Uterus (tissue), 4 donors: ENCODE results near the gene ADORA2B. TPM values are rescaled to one million over a fixed set of nuclear protein-coding genes. Genes with fewer than 3 reads are reported as not detected.
A peak's percentile ranks its signal among the peaks of the same experiment; 100 is the strongest.

Experiments used
- DNase-seq, 2 donors: peaks; one replicate each; pipeline ENCODE4 v3.0.0-alpha.2; 2019 to 2020
- H3K27ac ChIP-seq, 2 donors: fragments of 200-600 bp; sonication (generic); 1 replicate in 1 of 2; 2 replicates in 1 of 2; pipeline ENCODE4 v1.5.1; 2016 to 2018
- H3K27me3 ChIP-seq, 2 donors: fragments of 200-600 bp; sonication (generic); one replicate each; pipeline ENCODE4 v1.5.1; 2018 to 2019; ENCODE audit warnings: control low read depth in 1 of 2
- H3K36me3 ChIP-seq, 2 donors: fragments of 200-600 bp; sonication (generic); one replicate each; pipeline ENCODE4 v1.5.1; 2019; ENCODE audit warnings: control low read depth in 1 of 2
- H3K4me1 ChIP-seq, 2 donors: fragments of 200-600 bp; sonication (generic); one replicate each; pipeline ENCODE4 v1.5.1; 2018 to 2019; ENCODE audit warnings: control low read depth in 1 of 2
- H3K4me3 ChIP-seq, 2 donors: fragments of 200-600 bp; sonication (generic); 1 replicate in 1 of 2; 2 replicates in 1 of 2; pipeline ENCODE4 v1.5.1; 2018 to 2019; ENCODE audit warnings: mild to moderate bottlenecking in 1 of 2
- H3K9me3 ChIP-seq, 2 donors: fragments of 200-600 bp; sonication (generic); one replicate each; pipeline ENCODE4 v1.5.1; 2019; ENCODE audit warnings: control low read depth in 1 of 2
- POLR2A ChIP-seq, 2 donors: fragments of 450-650 bp; IDR thresholded peaks; one replicate each; pipeline ENCODE4 v1.6.1; 2016; ENCODE audit warnings: antibody characterized with exemption in 2 of 2, mild to moderate bottlenecking in 1 of 2, moderate library complexity in 1 of 2
- intact Hi-C: fragments of 100-400 bp; cut with DNase I; formaldehyde crosslinking; loops from one replicate; pipeline ENCODE4 v1.15.1; 2023; ENCODE audit warnings: low total_unique reads
- total RNA-seq, 4 donors: library from RNA; depleted of rRNA in 3 of 4; stranded (reverse); fragments of >200 nt in 3 of 4; gene quantifications; one replicate each; pipeline versions ENCODE4 v1.1.0 to v1.2.4, GENCODE V29; 2014 to 2023
- TF ChIP-seq, protein P1 (sequence below), 4 experiments: fragments of 200-600 bp in 2 of 4; fragments of 450-650 bp in 2 of 4; sonication (generic) in 2 of 4; IDR thresholded peaks; one replicate each; pipeline ENCODE4 v1.5.1; 2016 to 2019; ENCODE audit warnings: antibody characterized with exemption in 4 of 4, mild to moderate bottlenecking in 2 of 4, moderate library complexity in 1 of 4
- donor health status: DM: yes; HTN: yes; CAD: no.

Gene ADORA2B
- total RNA-seq, 4 donors from 2014 or later, result 2.1 to 2.7 TPM; not detected in 2

DNA sequence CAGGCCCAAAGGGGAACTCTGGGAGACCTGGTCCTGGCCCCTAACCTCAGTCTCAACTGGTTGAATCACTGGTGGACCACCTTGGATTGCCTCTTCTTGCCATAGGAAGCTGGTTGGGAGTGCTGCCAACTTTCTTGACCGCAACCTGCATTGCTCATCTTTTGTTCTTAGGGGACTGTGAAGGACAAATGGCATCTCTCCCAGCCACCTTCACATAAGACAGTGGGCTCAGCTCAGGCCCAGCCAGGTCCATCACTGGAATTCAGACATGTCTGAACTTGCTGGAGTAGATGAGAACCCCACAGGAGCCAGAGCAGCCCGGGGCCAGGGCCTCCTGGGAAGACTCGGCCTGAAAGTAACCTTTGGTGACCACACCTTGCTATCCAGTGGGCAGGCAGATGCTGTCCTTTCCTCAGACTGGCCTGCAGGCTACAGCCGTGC lies 18.8 kb downstream of the ADORA2B start:
- DNase-seq, result no peak
- Histone ChIP-seq H3K9me3 (no peaks in the 10 kb centered on the region), H3K4me3 (no peak overlapping the region), H3K4me1 (no peaks in the 10 kb centered on the region), H3K36me3 (no peaks in the 10 kb centered on the region), H3K27me3 (no peaks in the 10 kb centered on the region), H3K27ac (no peak overlapping the region)
- TF ChIP-seq, protein P1, sequence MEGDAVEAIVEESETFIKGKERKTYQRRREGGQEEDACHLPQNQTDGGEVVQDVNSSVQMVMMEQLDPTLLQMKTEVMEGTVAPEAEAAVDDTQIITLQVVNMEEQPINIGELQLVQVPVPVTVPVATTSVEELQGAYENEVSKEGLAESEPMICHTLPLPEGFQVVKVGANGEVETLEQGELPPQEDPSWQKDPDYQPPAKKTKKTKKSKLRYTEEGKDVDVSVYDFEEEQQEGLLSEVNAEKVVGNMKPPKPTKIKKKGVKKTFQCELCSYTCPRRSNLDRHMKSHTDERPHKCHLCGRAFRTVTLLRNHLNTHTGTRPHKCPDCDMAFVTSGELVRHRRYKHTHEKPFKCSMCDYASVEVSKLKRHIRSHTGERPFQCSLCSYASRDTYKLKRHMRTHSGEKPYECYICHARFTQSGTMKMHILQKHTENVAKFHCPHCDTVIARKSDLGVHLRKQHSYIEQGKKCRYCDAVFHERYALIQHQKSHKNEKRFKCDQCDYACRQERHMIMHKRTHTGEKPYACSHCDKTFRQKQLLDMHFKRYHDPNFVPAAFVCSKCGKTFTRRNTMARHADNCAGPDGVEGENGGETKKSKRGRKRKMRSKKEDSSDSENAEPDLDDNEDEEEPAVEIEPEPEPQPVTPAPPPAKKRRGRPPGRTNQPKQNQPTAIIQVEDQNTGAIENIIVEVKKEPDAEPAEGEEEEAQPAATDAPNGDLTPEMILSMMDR (IDR thresholded peaks at IDR 0.05), result no peak
- no peak for TF ChIP-seq POLR2A (IDR thresholded peaks at IDR 0.05)
- intact Hi-C loops, result no loop called here

GRCh38 chr17:15965528-15965927 lies 20.6 kb downstream of the ADORA2B start:
- Histone ChIP-seq H3K36me3 (no peaks in the 10 kb centered on the region), H3K9me3 (no peaks in the 10 kb centered on the region), H3K27me3 (no peaks in the 10 kb centered on the region), H3K4me1 (no peaks in the 10 kb centered on the region), H3K4me3 (no peak overlapping the region), H3K27ac (no peak overlapping the region)
- no peak for TF ChIP-seq POLR2A (IDR thresholded peaks at IDR 0.05)
- TF ChIP-seq, protein P1 (IDR thresholded peaks at IDR 0.05), result no peak
- intact Hi-C loops, result no loop called here
- DNase-seq, result no peak

DNA sequence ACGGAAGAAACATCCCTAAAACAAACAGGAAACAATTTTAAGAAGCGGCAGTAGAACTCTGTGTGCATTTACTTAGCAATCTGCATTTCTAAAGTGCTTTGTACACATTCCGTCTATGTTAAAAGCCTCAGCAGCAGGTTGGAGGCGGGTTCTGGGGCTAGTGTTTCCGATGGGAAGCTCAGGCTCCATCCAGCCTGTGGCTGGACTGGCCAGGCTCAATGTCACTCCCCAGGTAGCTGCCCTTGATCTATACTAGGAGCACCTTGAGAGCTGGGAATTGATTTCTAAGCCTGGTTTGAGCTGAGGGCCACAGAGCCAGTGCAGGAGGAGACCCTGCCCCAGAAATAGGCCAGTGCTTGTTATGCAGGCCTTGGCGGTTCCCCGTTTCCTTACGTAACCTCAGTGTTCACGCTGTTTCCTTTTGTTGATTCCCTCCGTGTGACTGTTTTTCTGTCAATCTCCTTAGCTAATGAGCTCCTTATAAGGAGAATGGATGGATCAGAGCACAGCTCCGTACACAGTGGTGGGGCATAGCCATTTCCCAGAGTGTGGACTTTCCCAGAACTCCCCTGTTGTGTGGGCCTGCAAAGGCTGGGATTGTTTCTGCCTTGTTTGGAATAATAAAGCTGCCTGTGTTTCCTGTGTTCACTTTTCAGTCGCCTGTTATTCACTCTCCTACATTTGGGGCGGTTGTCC lies 21.4 kb downstream of the ADORA2B start:
- Histone ChIP-seq H3K36me3 (no peaks in the 10 kb centered on the region), H3K9me3 (no peaks in the 10 kb centered on the region), H3K4me3 (no peak overlapping the region), H3K27ac (no peak overlapping the region), H3K4me1 (no peaks in the 10 kb centered on the region), H3K27me3 (no peaks in the 10 kb centered on the region)
- intact Hi-C loops, result no loop called here
- TF ChIP-seq POLR2A (IDR thresholded peaks at IDR 0.05), result no peak
- no peak for DNase-seq

- no peak overlapping the region for H3K4me3 ChIP-seq
- H3K27ac ChIP-seq, result no peak overlapping the region
- no peak for TF ChIP-seq POLR2A (IDR thresholded peaks at IDR 0.05)
- TF ChIP-seq, protein P1 (IDR thresholded peaks at IDR 0.05), result no peak
- no peaks in the 10 kb centered on the region for H3K4me1 ChIP-seq
- no peaks in the 10 kb centered on the region for H3K27me3 ChIP-seq
- no peaks in the 10 kb centered on the region for H3K9me3 ChIP-seq
- H3K36me3 ChIP-seq, result no peaks in the 10 kb centered on the region
- peak in 1 of 2 donors; percentile 8 for DNase-seq
- intact Hi-C loops, result no loop called here
These were observed 21.9 kb downstream of the ADORA2B start for GRCh38 chr17:15966879-15967248.

GRCh38 chr17:15967706-15968399 lies 22.9 kb downstream of the ADORA2B start:
- DNase-seq, result peak in 1 of 2 donors; percentile 3
- Histone ChIP-seq H3K4me1 (no peaks in the 10 kb centered on the region), H3K27me3 (no peaks in the 10 kb centered on the region), H3K36me3 (no peaks in the 10 kb centered on the region), H3K27ac (no peak overlapping the region), H3K4me3 (no peak overlapping the region), H3K9me3 (no peaks in the 10 kb centered on the region)
- intact Hi-C loops, result no loop called here
- TF ChIP-seq, protein P1 (IDR thresholded peaks at IDR 0.05), result no peak
- TF ChIP-seq POLR2A (IDR thresholded peaks at IDR 0.05), result no peak
